ENCODE results near the gene SLC17A5.
A peak's percentile ranks its signal among the peaks of the same experiment; 100 is the strongest.

SLC17A5 gene

GRCh38 chr6:73606428-73606827 lies 47.4 kb downstream of the SLC17A5 start:
- H3K4me3 Mint-ChIP-seq: no peak overlapping the region
- DNase-seq: no peak
- H3K9me3 Mint-ChIP-seq: peaks cover 12% of the 10 kb centered on the region
- peaks cover 10% of the 10 kb centered on the region for H3K4me1 Mint-ChIP-seq
- TF ChIP-seq CTCF (IDR thresholded peaks at IDR 0.05): no peak
- no peaks in the 10 kb centered on the region for H3K27me3 Mint-ChIP-seq (ENCODE audit: low read depth, poor library complexity)
- peaks cover 22% of the 10 kb centered on the region for H3K36me3 Mint-ChIP-seq (ENCODE audit: low read depth)
- no peak overlapping the region for H3K27ac Mint-ChIP-seq

GRCh38 chr6:73604461-73604860 lies 49.3 kb downstream of the SLC17A5 start:
- no peak for TF ChIP-seq CTCF (IDR thresholded peaks at IDR 0.05)
- H3K27ac Mint-ChIP-seq: no peak overlapping the region
- H3K27me3 Mint-ChIP-seq (ENCODE audit: low read depth, poor library complexity): peaks cover 4% of the 10 kb centered on the region
- H3K9me3 Mint-ChIP-seq: peaks cover 20% of the 10 kb centered on the region
- peaks cover 28% of the 10 kb centered on the region for H3K36me3 Mint-ChIP-seq (ENCODE audit: low read depth)
- H3K4me1 Mint-ChIP-seq: peaks cover 10% of the 10 kb centered on the region
- H3K4me3 Mint-ChIP-seq: no peak overlapping the region
- DNase-seq: no peak

GRCh38 chr6:73604020-73604419 lies 49.8 kb downstream of the SLC17A5 start:
- DNase-seq: no peak
- Mint-ChIP-seq H3K9me3 (peaks cover 20% of the 10 kb centered on the region), H3K4me3 (no peak overlapping the region), H3K27me3 (ENCODE audit: low read depth, poor library complexity) (peaks cover 4% of the 10 kb centered on the region), H3K27ac (no peak overlapping the region), H3K36me3 (ENCODE audit: low read depth) (peaks cover 28% of the 10 kb centered on the region), H3K4me1 (peaks cover 10% of the 10 kb centered on the region)
- TF ChIP-seq CTCF (IDR thresholded peaks at IDR 0.05): no peak

- H3K9me3 Mint-ChIP-seq: peaks cover 3% of the 10 kb centered on the region
- peaks cover 2% of the 10 kb centered on the region for H3K27me3 Mint-ChIP-seq (ENCODE audit: low read depth, poor library complexity)
- no peak overlapping the region for H3K4me3 Mint-ChIP-seq
- no peaks in the 10 kb centered on the region for H3K36me3 Mint-ChIP-seq (ENCODE audit: low read depth)
- no peak for TF ChIP-seq CTCF (IDR thresholded peaks at IDR 0.05)
- peaks cover 18% of the 10 kb centered on the region for H3K4me1 Mint-ChIP-seq
- no peak for DNase-seq
- peak overlapping the region; percentile 90 for H3K27ac Mint-ChIP-seq
These were observed 67.3 kb downstream of the SLC17A5 start for GRCh38 chr6:73586416-73586974.

GRCh38 chr6:73585566-73586415 lies 68.0 kb downstream of the SLC17A5 start:
- H3K4me3 Mint-ChIP-seq: no peak overlapping the region
- TF ChIP-seq CTCF (IDR thresholded peaks at IDR 0.05): no peak
- peaks cover 10% of the 10 kb centered on the region for H3K9me3 Mint-ChIP-seq
- peaks cover 20% of the 10 kb centered on the region for H3K4me1 Mint-ChIP-seq
- H3K36me3 Mint-ChIP-seq (ENCODE audit: low read depth): peaks cover 3% of the 10 kb centered on the region
- peak overlapping the region; percentile 90 for H3K27ac Mint-ChIP-seq
- no peak for DNase-seq
- H3K27me3 Mint-ChIP-seq (ENCODE audit: low read depth, poor library complexity): peaks cover 2% of the 10 kb centered on the region
